AG09319 (cell line): ENCODE data around the gene ZNF319.

Experiments used
- DNase-seq: peaks from one replicate; pipeline ENCODE4 v3.0.0-alpha.2; 2010; ENCODE audit warnings: low read depth; ENCODE audit errors: extremely low read depth
- CTCF ChIP-seq: IDR thresholded peaks from 2 replicates; pipeline ENCODE4 v1.5.1; 2011; ENCODE audit warnings: low read depth, mild to moderate bottlenecking, inconsistent platforms, low read length, moderate library complexity

The ZNF319 gene

DNA sequence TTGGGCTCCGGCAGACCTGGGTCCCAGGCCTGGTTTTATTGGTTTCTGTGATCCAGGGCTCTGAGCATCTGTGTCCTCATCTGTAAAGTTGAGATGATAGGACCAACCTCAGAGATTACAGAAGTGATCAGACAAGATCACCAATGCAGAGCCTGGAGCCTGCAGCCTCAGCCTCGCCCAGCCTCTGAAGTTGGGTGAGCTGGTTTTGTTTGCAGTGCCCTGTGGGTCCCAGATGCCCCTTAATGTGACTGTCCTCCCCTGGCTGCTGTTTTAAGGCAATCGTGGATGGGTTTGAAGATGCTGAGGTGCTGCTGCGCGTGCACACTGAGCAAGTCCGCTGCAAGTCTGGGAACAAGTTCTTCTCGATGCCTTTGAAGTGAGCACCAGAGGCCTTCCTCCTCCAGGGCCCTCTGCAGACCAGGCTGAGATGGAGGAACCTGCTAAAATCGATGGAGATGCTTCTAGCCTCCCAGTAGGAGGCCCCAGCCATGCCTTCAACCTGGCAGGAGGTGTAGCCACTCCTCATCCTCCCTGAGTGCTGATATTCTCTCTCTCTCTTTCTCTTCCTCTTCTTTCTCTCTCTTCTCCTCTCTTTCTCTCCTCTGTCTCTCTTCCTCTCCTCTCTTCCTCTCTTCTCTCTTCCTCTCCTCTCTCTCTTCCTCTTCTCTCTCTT is 19.5 kb upstream of the ZNF319 start:
- no peak for DNase-seq
- no peak for TF ChIP-seq CTCF

DNA sequence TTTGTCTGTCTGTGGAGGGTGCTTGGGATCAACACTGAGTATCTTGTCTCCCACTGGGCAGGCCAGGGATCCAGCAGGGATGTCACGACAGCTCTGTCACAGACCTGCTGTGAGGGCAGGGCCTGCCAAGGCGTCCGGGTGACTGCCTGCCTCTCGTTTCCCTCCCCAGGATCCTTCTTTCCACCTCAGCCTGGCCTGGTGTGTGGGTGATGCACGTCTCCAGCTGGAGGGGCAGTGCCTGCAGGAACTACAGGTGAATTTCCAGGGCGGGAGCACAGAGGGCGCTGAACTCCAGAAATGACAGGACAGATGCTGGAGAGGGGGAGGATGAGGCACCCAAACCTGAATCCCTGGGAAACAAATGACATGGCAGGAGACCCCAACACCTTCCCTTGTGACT is 18.3 kb upstream of the ZNF319 start:
- DNase-seq: no peak
- no peak for TF ChIP-seq CTCF

DNA sequence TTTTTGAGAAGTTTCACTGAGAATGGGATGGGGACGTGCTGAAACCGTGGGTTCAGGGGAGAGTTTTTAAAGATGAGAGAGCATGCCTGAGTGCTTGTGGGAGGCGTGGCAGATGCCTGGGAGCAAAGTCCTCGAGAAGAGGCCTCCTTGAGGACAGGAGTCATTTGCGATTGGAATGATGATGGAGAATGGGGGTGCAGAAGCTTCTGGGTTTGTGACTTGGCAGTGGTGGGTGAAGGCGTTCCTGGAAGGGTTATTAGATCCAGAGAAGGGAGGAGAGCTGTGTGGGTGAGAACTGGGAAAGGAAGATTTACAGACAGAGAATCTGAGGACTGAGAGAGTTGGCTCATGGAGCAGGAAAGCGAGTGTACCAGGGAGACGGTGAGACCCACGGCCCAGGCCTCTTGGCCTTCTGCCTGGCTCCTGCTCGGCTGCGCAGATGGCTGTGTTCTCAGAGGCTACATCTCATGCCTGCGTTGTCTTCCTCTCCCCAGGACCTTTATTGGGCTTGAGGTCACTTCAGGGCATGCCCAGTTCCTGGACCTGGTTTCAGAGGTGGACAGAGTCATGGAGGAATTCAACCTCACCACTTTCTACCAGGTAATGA is 16.5 kb upstream of the ZNF319 start:
- TF ChIP-seq CTCF: no peak
- DNase-seq: no peak

GRCh38 chr16:58013201-58013956 is 12.9 kb upstream of the ZNF319 start:
- no peak for TF ChIP-seq CTCF
- DNase-seq: no peak

DNA sequence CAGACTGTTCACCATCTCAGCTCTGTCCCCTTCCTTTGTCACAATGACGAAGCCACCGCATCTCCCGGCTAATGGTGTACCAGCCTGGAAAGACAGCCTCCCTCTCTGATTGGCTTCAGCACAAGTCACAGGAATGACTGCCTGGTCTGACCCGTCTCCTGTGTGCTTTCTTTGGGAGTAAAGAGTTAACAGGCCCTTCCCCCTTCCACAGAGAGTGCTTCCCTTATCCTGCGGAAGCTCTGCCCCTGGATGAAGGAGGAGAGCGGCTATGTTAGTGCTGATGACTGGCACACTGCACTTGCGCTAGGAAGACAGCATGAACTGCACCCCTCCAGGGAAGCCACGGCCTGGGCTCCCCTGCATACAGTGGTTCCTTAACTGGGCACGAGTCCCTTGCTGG is 12.0 kb upstream of the ZNF319 start:
- no peak for DNase-seq
- no peak for TF ChIP-seq CTCF

GRCh38 chr16:58011652-58012051 is 11.2 kb upstream of the ZNF319 start:
- TF ChIP-seq CTCF: no peak

GRCh38 chr16:58010886-58011285 is 10.4 kb upstream of the ZNF319 start:
- TF ChIP-seq CTCF: no peak
- no peak for DNase-seq

More at GRCh38 chr16:58011652-58012051, 11.2 kb upstream of the ZNF319 start:
- DNase-seq: no peak
